Lower leg skin (tissue), 3 donors: ENCODE data around the gene DHX34.

Source experiments
- CTCF ChIP-seq, 3 donors: fragments of 450-650 bp; IDR thresholded peaks; one replicate each; pipeline ENCODE4 v1.5.1; 2016; ENCODE audit warnings: antibody characterized with exemption in 3 of 3, mild to moderate bottlenecking in 3 of 3, moderate library complexity in 2 of 3
- POLR2A ChIP-seq, 2 donors: fragments of 450-650 bp; IDR thresholded peaks; one replicate each; pipeline ENCODE4 v1.6.1; 2016 to 2017; ENCODE audit warnings: antibody characterized with exemption in 2 of 2, mild to moderate bottlenecking in 1 of 2, moderate library complexity in 1 of 2

GRCh38 chr19:47310819-47311218 is 38.3 kb upstream of the DHX34 start:
- no peak for TF ChIP-seq CTCF (IDR thresholded peaks at IDR 0.05)
- no peak for TF ChIP-seq POLR2A (IDR thresholded peaks at IDR 0.05)
